K562 (cell line): ENCODE results near the gene HOXC4. TPM values are rescaled to one million over a fixed set of nuclear protein-coding genes. Genes with fewer than 3 reads are reported as not detected.

ENCODE experiments used
- ARID2 ChIP-seq: fragments of 450-650 bp; IDR thresholded peaks from 2 replicates; pipeline ENCODE4 v1.6.1; 2017; ENCODE audit warnings: antibody characterized with exemption, mild to moderate bottlenecking
- CCNT2 ChIP-seq: IDR thresholded peaks from 2 replicates; pipeline ENCODE4 v1.6.1; 2011; ENCODE audit warnings: borderline replicate concordance, low read depth, mild to moderate bottlenecking, moderate library complexity, mixed read lengths, low read length; ENCODE audit not compliant: insufficient read length; ENCODE audit errors: extremely low read depth
- COPS2 ChIP-seq: fragments of 450-650 bp; conservative IDR thresholded peaks from 2 replicates; pipeline ENCODE4 v1.6.1; 2016; ENCODE audit warnings: mild to moderate bottlenecking, moderate library complexity
- DNMT1 ChIP-seq: fragments of 450-650 bp; IDR thresholded peaks from 2 replicates; pipeline ENCODE4 v1.6.1; 2016; ENCODE audit warnings: antibody characterized with exemption, mild to moderate bottlenecking
- EHMT2 ChIP-seq: fragments of 450-650 bp; IDR thresholded peaks from 2 replicates; pipeline ENCODE4 v1.6.1; 2018; ENCODE audit warnings: antibody characterized with exemption
- FOXJ2 ChIP-seq: fragments of 200-800 bp; sonication (Bioruptor generic); IDR thresholded peaks from 2 replicates; pipeline ENCODE4 v1.6.1; 2016; ENCODE audit warnings: missing genetic modification characterization, missing compliant biosample characterization
- KDM4B ChIP-seq, 2 experiments: fragments of 450-650 bp in 1 of 2; sonication (generic) in 1 of 2; IDR thresholded peaks; 2 replicates each; pipeline ENCODE4 v1.6.1; 2016 to 2017; ENCODE audit warnings: borderline replicate concordance in 2 of 2, antibody characterized with exemption in 1 of 2, low read depth in 1 of 2, mild to moderate bottlenecking in 1 of 2
- MED1 ChIP-seq: sonication (generic); formaldehyde crosslinking; IDR thresholded peaks from 2 replicates; pipeline ENCODE4 v1.8.1; 2023; ENCODE audit warnings: missing genetic modification reagents, borderline replicate concordance
- PRPF4 ChIP-seq: fragments of 200-400 bp; formaldehyde crosslinking; IDR thresholded peaks from one replicate; pipeline ENCODE4 v1.6.1; 2017; ENCODE audit warnings: low read length, low read depth, mild to moderate bottlenecking; ENCODE audit not compliant: insufficient read depth, poor library complexity, severe bottlenecking
- RBM14 ChIP-seq: fragments of 200-400 bp; formaldehyde crosslinking; IDR thresholded peaks from 2 replicates; pipeline ENCODE4 v1.6.1; 2018; ENCODE audit warnings: low read depth, mild to moderate bottlenecking, low read length, moderate library complexity, borderline replicate concordance; ENCODE audit not compliant: insufficient read depth
- SOX6 ChIP-seq: fragments of 450-650 bp; IDR thresholded peaks from 2 replicates; pipeline ENCODE4 v1.6.1; 2014; ENCODE audit warnings: mild to moderate bottlenecking
- TGIF2 ChIP-seq: sonication (generic); formaldehyde crosslinking; IDR thresholded peaks from 2 replicates; pipeline ENCODE4 v1.8.1; 2022; ENCODE audit warnings: mild to moderate bottlenecking, missing genetic modification reagents, moderate library complexity
- polyA plus RNA-seq, 8 experiments: library from polyadenylated mRNA; depleted of rRNA in 4 of 8; stranded (reverse) in 5 of 8; unstranded in 3 of 8; fragments of >200 nt; fragmentation: Nextera tagmentation in 2 of 8; fragmentation: Illumina TruSeq in 1 of 8; extraction: Ambion mirVana in 2 of 8; extraction: Trizol in 1 of 8; gene quantifications; 2 replicates each; pipeline versions ENCODE4 v1.2.1 to v1.2.3, GENCODE V29; 2011 to 2014; ENCODE audit warnings: inconsistent platforms in 1 of 8, missing spikeins in 1 of 8
- total RNA-seq, 7 experiments: library from RNA; depleted of rRNA in 6 of 7; stranded (reverse); fragments of >200 nt in 6 of 7; fragmentation: Illumina TruSeq in 2 of 7; extraction: Trizol in 2 of 7; gene quantifications; 2 replicates each; pipeline versions ENCODE4 v1.2.1 to v1.2.3, GENCODE V29; 2011 to 2021; ENCODE audit warnings: low replicate concordance in 1 of 7
- TF ChIP-seq, protein P1 (sequence below): fragments of 250-450 bp; sonication (Bioruptor Pico); IDR thresholded peaks from 2 replicates; pipeline ENCODE4 v1.5.0; 2022; ENCODE audit warnings: mild to moderate bottlenecking
- TF ChIP-seq, protein P2 (sequence below): fragments of 450-650 bp; IDR thresholded peaks from 2 replicates; pipeline ENCODE4 v1.6.1; 2017; ENCODE audit warnings: antibody characterized with exemption, mild to moderate bottlenecking
- TF ChIP-seq, protein P3 (sequence below): IDR thresholded peaks from 2 replicates; pipeline ENCODE4 v1.6.1; 2011; ENCODE audit not compliant: insufficient read length; ENCODE audit errors: extremely low read depth
- TF ChIP-seq, protein P4 (sequence below): fragments of 450-650 bp; IDR thresholded peaks from 2 replicates; pipeline ENCODE4 v1.6.1; 2018; ENCODE audit not compliant: partially characterized antibody

The HOXC4 gene
- total and polyA plus RNA-seq, 9 of the 15 experiments (the other 6 are each of a cell fraction or from before 2014, with no cell fraction given): 0.06 to 1.5 (median 0.44) TPM; not detected in 1

DNA sequence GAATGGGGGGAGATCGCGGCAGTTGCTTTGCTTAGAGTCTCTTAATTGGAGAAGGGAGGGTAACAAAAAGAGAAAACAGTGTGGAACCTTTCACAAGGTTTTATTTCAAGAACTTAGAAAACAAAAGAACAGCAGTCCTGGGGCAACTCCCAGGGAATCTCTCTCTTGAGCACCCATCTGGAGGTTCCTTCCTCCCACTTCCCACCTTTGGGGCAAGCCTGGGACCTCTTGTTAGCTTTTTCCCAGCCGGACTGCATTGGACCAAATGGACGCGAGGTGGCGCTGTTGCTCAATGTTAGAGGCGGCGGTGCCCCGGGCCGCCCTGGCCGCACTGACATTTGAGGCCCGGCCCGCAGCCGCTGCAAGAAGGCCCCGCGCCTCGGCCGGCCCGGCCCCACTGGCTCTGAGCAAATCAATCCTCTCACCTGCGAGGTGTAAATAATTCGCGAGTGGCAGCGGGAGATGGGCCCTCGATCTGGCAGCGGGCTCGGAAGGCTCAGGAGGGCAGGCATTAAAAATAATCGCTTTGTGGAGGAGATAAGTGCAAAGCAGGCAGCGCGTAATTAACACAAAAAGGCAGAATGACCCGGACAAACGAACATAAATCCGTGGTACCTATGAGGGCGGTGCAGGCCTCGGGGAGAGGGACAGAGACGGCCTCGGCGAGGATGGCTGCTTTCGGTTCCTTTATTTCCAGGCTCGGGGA lies 47.6 kb upstream of the HOXC4 start (continued):
- TF ChIP-seq, protein P1, sequence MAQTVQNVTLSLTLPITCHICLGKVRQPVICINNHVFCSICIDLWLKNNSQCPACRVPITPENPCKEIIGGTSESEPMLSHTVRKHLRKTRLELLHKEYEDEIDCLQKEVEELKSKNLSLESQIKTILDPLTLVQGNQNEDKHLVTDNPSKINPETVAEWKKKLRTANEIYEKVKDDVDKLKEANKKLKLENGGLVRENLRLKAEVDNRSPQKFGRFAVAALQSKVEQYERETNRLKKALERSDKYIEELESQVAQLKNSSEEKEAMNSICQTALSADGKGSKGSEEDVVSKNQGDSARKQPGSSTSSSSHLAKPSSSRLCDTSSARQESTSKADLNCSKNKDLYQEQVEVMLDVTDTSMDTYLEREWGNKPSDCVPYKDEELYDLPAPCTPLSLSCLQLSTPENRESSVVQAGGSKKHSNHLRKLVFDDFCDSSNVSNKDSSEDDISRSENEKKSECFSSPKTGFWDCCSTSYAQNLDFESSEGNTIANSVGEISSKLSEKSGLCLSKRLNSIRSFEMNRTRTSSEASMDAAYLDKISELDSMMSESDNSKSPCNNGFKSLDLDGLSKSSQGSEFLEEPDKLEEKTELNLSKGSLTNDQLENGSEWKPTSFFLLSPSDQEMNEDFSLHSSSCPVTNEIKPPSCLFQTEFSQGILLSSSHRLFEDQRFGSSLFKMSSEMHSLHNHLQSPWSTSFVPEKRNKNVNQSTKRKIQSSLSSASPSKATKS (CRISPR knock-in tag): no peak
- TF ChIP-seq PRPF4: no peak
- no peak for TF ChIP-seq RBM14
- no peak for TF ChIP-seq COPS2
- TF ChIP-seq, protein P2, sequence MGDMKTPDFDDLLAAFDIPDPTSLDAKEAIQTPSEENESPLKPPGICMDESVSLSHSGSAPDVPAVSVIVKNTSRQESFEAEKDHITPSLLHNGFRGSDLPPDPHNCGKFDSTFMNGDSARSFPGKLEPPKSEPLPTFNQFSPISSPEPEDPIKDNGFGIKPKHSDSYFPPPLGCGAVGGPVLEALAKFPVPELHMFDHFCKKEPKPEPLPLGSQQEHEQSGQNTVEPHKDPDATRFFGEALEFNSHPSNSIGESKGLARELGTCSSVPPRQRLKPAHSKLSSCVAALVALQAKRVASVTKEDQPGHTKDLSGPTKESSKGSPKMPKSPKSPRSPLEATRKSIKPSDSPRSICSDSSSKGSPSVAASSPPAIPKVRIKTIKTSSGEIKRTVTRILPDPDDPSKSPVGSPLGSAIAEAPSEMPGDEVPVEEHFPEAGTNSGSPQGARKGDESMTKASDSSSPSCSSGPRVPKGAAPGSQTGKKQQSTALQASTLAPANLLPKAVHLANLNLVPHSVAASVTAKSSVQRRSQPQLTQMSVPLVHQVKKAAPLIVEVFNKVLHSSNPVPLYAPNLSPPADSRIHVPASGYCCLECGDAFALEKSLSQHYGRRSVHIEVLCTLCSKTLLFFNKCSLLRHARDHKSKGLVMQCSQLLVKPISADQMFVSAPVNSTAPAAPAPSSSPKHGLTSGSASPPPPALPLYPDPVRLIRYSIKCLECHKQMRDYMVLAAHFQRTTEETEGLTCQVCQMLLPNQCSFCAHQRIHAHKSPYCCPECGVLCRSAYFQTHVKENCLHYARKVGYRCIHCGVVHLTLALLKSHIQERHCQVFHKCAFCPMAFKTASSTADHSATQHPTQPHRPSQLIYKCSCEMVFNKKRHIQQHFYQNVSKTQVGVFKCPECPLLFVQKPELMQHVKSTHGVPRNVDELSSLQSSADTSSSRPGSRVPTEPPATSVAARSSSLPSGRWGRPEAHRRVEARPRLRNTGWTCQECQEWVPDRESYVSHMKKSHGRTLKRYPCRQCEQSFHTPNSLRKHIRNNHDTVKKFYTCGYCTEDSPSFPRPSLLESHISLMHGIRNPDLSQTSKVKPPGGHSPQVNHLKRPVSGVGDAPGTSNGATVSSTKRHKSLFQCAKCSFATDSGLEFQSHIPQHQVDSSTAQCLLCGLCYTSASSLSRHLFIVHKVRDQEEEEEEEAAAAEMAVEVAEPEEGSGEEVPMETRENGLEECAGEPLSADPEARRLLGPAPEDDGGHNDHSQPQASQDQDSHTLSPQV: peak; percentile 23; the same call in 1 of the 2 replicates
- TF ChIP-seq KDM4B (IDR thresholded peaks at IDR 0.05; ENCODE audit: borderline replicate concordance in 2 of 2, low read depth in 1 of 2): 0 out of 4 replicates have a peak, but pooled peaks of 1 of the 2 experiments have one; percentile 65
- TF ChIP-seq, protein P3, sequence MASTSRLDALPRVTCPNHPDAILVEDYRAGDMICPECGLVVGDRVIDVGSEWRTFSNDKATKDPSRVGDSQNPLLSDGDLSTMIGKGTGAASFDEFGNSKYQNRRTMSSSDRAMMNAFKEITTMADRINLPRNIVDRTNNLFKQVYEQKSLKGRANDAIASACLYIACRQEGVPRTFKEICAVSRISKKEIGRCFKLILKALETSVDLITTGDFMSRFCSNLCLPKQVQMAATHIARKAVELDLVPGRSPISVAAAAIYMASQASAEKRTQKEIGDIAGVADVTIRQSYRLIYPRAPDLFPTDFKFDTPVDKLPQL: no peak
- TF ChIP-seq MED1 (CRISPR knock-in tag): no peak
- peak; percentile 88 for TF ChIP-seq ARID2
- no peak for TF ChIP-seq TGIF2 (CRISPR knock-in tag)
- no peak for TF ChIP-seq DNMT1
- no peak for TF ChIP-seq EHMT2
- TF ChIP-seq FOXJ2 (tag): no peak
- no peak; the same call in 1 of the 2 replicates for TF ChIP-seq SOX6
- peak; percentile 26 for TF ChIP-seq CCNT2
- TF ChIP-seq, protein P4, sequence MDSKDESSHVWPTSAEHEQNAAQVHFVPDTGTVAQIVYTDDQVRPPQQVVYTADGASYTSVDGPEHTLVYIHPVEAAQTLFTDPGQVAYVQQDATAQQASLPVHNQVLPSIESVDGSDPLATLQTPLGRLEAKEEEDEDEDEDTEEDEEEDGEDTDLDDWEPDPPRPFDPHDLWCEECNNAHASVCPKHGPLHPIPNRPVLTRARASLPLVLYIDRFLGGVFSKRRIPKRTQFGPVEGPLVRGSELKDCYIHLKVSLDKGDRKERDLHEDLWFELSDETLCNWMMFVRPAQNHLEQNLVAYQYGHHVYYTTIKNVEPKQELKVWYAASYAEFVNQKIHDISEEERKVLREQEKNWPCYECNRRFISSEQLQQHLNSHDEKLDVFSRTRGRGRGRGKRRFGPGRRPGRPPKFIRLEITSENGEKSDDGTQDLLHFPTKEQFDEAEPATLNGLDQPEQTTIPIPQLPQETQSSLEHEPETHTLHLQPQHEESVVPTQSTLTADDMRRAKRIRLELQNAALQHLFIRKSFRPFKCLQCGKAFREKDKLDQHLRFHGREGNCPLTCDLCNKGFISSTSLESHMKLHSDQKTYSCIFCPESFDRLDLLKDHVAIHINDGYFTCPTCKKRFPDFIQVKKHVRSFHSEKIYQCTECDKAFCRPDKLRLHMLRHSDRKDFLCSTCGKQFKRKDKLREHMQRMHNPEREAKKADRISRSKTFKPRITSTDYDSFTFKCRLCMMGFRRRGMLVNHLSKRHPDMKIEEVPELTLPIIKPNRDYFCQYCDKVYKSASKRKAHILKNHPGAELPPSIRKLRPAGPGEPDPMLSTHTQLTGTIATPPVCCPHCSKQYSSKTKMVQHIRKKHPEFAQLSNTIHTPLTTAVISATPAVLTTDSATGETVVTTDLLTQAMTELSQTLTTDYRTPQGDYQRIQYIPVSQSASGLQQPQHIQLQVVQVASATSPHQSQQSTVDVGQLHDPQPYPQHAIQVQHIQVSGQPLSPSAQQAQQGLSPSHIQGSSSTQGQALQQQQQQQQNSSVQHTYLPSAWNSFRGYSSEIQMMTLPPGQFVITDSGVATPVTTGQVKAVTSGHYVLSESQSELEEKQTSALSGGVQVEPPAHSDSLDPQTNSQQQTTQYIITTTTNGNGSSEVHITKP: peak; percentile 89
